ENCODE data around the gene PUS10.
"Not testable (repeated sequence)": the region's sequence is repeated elsewhere in the genome, so short reads cannot be mapped to it uniquely, and the experiment has no call there.

Gene PUS10

GRCh38 chr2:61017556-61018317, at the start of gene PUS10, which contains the start of gene PEX13:
Gene PUS10 (minus strand): TSS chr2:61018255. CDS start chr2:61011890, 6,365 bp downstream.
Gene PEX13 (plus strand): TSS chr2:61017720. CDS start chr2:61017760, 40 bp downstream.
- DNase-seq, result peak; percentile 43 to 94 (median 82)

GRCh38 chr2:61065714-61066709, 48.0 kb upstream of the PUS10 start, which contains the start of gene SANBR:
Gene SANBR (plus strand): TSS chr2:61065871. CDS start chr2:61070351, 4,480 bp downstream.
- DNase-seq, result peak in 55 of 56 donors; percentile 11 to 92 (median 78)

- no peak for DNase-seq
These were observed 41.3 kb upstream of the PUS10 start for GRCh38 chr2:61059382-61059781.

DNA sequence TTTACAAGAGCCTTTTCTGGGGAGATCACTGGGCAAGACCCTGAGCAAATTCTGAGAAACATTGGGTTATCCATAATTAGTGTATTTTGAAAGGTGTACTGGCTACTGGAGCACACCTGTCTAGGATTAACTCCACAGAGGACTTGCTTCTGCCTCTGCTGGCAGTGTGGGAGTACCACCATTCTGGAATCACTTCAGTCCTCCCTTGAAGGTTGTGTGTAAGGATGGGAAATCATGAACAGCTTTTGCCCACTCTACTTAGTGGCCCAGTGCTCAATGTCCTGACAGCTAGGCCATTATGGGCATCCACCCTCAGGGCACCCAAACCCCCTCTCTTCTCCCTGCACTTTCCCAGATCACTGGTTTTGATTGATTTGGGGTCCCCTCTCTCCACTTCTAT, 39.5 kb upstream of the PUS10 start:
- DNase-seq, result no peak

DNA sequence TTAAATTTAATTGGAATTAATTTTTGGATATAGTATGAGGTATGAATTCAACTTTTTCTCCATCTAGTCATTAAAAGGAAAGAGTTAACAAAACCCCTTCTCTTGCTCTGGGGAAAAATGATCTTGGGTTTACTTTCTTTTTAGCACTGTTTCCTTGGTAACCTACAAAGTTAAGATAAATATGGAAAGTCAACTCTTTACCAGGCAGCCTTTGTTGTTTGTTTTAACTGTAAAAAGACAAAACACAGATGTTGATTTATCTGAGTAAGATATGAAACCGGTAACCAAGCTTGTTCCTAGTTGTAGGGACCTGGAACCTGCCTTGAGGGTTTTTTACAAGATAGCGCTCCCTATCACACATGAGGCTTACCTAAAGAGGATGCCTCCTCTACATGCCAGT, 37.5 kb upstream of the PUS10 start:
- no peak for DNase-seq

GRCh38 chr2:61045999-61046398, 27.9 kb upstream of the PUS10 start:
- DNase-seq, result no peak

DNA sequence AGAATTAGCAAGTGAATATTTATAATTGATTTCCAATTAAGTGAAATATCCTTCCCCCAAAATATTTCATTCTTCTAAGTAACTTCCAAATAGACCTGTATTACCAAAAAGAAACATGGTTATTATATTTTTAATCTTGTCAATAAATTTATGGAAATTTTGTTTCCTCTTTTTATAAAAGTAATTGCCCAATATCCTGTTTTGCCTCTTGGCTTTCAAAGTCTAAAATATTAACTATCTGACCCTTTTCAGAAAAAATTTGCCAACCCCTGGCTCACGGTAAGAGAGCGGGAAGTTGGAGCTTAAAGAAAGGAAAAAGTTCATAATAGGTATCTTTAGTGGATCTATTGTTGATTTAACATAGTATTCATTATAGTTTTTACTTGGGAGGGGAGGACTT, 27.2 kb upstream of the PUS10 start:
- DNase-seq, result no peak

DNA sequence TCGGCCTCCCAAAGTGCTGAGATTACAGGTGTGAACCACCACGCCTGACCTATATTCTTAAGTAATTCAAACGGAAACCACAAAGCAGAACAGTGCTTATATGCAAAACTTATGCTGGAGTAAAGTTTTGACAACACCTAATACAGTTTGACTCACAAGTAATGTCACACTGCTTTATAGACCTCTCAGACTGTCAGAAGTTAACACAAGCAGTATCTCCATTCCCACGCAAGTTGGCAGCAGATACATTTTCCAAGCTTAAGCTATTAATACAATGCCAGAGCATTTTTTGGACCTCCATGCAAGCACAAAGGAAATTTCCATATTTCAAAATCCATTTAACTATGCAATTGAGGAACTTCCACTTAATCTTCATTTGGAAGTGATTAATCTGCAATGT, 26.6 kb upstream of the PUS10 start:
- DNase-seq, result peak in 2 of 56 donors; percentile 3 to 8

- no peak for DNase-seq
These were observed 24.8 kb upstream of the PUS10 start for GRCh38 chr2:61042807-61043206.

- DNase-seq, result not testable (repeated sequence)
These were observed 18.6 kb upstream of the PUS10 start for GRCh38 chr2:61036643-61037042.

- not testable (repeated sequence) for DNase-seq
These were observed 16.5 kb upstream of the PUS10 start for GRCh38 chr2:61034592-61034991.

- no peak for DNase-seq
These were observed 11.5 kb upstream of the PUS10 start for GRCh38 chr2:61029533-61029932.

- DNase-seq, result no peak
These were observed 5.6 kb upstream of the PUS10 start for GRCh38 chr2:61023670-61024069.

- DNase-seq, result no peak
These were observed 3.2 kb upstream of the PUS10 start for GRCh38 chr2:61021228-61021660.

GRCh38 chr2:61018798-61019197, 743 bp upstream of the PUS10 start:
- no peak for DNase-seq

GRCh38 chr2:61018318-61018755, 282 bp upstream of the PUS10 start:
- DNase-seq, result no peak

DNA sequence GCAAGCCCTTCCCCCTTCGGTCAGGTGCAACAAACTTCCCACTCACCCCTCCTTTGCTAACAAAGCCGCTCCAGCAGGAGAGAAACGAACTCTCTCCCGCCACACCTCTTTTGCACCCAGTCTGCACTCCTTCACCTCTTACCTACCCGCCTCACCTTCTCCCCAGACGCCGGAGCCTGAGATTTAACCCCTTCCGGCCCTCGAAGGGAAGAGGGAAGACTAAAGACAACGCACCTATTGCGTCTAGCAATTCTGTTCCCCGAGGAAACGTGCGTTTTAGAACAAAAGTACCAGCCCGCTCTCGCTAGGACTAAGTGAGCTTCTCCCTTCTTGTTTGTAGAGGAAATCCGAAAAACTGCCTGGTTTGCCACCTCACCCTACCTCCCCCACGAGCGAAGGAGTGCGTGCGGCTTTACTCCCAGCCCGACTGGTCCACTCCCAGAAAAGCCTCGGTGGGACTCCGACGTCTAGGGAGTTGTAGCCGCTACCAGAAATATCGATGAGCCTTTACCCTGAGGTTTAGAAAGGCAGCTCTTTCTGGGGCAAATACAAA, 976 bp downstream of the PUS10 start:
- peak; percentile 43 to 94 (median 81) for DNase-seq

- DNase-seq, result no peak
These were observed 1.6 kb downstream of the PUS10 start for GRCh38 chr2:61016392-61017002.

- no peak for DNase-seq
These were observed 2.1 kb downstream of the PUS10 start for GRCh38 chr2:61015976-61016375.

DNA sequence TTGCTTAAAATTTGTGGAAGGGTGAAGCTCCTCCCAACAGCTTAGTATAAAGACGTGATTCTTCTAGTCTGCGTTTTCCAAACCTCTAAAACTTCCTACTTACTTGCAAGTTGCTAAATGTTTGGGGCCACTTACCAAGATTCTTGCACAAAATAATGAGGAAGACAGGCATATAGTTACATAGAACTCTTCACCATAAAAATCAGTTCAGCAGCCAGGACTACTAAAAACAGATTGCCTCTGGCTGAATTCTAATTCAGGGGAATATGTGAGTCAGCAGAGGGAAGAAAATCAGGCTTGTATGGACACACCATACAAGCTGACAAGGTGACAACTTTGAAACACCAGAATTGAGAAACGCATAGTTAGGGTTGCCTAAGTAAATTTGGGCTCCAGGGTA, 3.3 kb downstream of the PUS10 start:
- DNase-seq, result no peak

DNA sequence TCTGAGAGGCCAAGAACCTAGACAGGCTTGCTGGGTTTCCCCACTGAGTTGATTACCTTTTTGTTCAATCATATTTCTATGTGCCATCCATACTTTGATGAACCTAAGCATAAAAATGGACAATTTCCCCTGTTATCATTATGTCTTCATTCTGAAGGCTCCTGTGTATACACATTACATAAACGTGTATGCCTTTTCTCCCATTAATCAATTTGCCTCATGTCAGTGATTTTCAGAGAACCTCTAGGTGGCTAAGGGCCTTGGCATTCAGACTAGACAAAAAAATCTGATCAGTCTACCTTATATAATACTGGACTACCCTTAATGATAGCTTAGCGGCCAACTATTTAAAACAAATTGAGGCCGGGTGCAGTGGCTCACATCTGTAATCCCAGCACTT, 4.7 kb downstream of the PUS10 start:
- no peak for DNase-seq

Data from amygdala (tissue), 56 donors.